GM12878 (cell line): ENCODE results near the gene SQSTM1. TPM values are rescaled to one million over a fixed set of nuclear protein-coding genes. Genes with fewer than 3 reads are reported as not detected.

Experiments
- ATAC-seq: fragments of 200-7000 bp; cut with Tn5 transposase; 3 replicates; pipeline ENCODE4 v1.9.1; 2020; ENCODE audit warnings: mild to moderate bottlenecking, moderate library complexity
- BruUV-seq: library from RNA; stranded (reverse); fragments of 400-500 nt; replicated peaks from 2 replicates; lab custom pipeline; 2021; lab: Mats Ljungman, UMichigan
- CTCF ChIA-PET: fragments of 300-600 bp; sonication (Branson Sonifier 250); formaldehyde crosslinking; extraction: SDS; loops from one replicate; lab custom pipeline; 2021; ENCODE audit warnings: inconsistent platforms; lab: Yijun Ruan, JAX
- POLR2A ChIA-PET: fragments of 350-600 bp; formaldehyde crosslinking; extraction: SDS; loops from one replicate; lab custom pipeline; 2021; ENCODE audit warnings: inconsistent platforms; lab: Charles Lee
- RAD21 ChIA-PET: fragments of 300-600 bp; sonication (Branson Sonifier 250); formaldehyde crosslinking; loops from one replicate; lab custom pipeline; 2023; ENCODE audit warnings: antibody characterized with exemption; ENCODE audit not compliant: unreplicated experiment; lab: Charles Lee
- SMC1A ChIA-PET: fragments of 300-600 bp; sonication (Branson Sonifier 250); formaldehyde crosslinking; loops from one replicate; lab custom pipeline; 2023; ENCODE audit not compliant: unreplicated experiment, uncharacterized antibody; lab: Charles Lee
- DNase-seq: peaks from one replicate; pipeline ENCODE4 v3.0.0-alpha.2; 2011; ENCODE audit warnings: low read depth, low spot score
- FAIRE-seq: peaks from 3 replicates; lab custom pipeline; 2011; peaks lifted over from hg19 to GRCh38; lab: Jason Lieb, UNC
- H2AFZ ChIP-seq: 2 replicates; pipeline ENCODE4 v1.6.0; 2011; ENCODE audit warnings: low read depth, low read length, control low read depth; ENCODE audit not compliant: control insufficient read depth
- H3K27ac ChIP-seq: 2 replicates; pipeline ENCODE4 v1.5.1; 2011; ENCODE audit warnings: control low read depth; ENCODE audit not compliant: control insufficient read depth, insufficient read depth
- H3K27me3 ChIP-seq, 2 experiments: replicated peaks in 1 of 2; 2 replicates each; pipeline versions ENCODE4 v1.6.0 to v1.6.1; 2011; ENCODE audit warnings: low read length in 1 of 2; ENCODE audit not compliant: control insufficient read depth in 2 of 2, insufficient read depth in 2 of 2
- H3K36me3 ChIP-seq, 2 experiments: 2 replicates each; pipeline ENCODE4 v1.5.1; 2011; ENCODE audit warnings: low read length in 1 of 2; ENCODE audit not compliant: control insufficient read depth in 2 of 2, insufficient read depth in 2 of 2
- H3K4me1 ChIP-seq: 2 replicates; pipeline ENCODE4 v1.6.1; 2011; ENCODE audit warnings: mild to moderate bottlenecking, low read length, moderate library complexity, mixed read lengths; ENCODE audit not compliant: control insufficient read depth, insufficient read depth
- H3K4me2 ChIP-seq: 2 replicates; pipeline ENCODE4 v1.6.0; 2011; ENCODE audit warnings: control low read depth; ENCODE audit not compliant: control insufficient read depth, insufficient read depth
- H3K4me3 ChIP-seq: fragments of 200-600 bp; sonication (generic); 2 replicates; pipeline ENCODE4 v1.5.1; 2016
- H3K79me2 ChIP-seq: 2 replicates; pipeline ENCODE4 v1.6.0; 2011; ENCODE audit warnings: low read length; ENCODE audit not compliant: control insufficient read depth, insufficient read depth
- H3K9ac ChIP-seq: 2 replicates; pipeline ENCODE4 v1.8.0; 2011; ENCODE audit warnings: low read length, control low read depth, mixed read lengths; ENCODE audit not compliant: control insufficient read depth, insufficient read depth
- H3K9me3 ChIP-seq: replicated peaks from 3 replicates; pipeline ENCODE4 v1.5.1; 2011; ENCODE audit warnings: mild to moderate bottlenecking, low read length; ENCODE audit not compliant: control insufficient read depth, insufficient read depth
- H4K20me1 ChIP-seq: 2 replicates; pipeline ENCODE4 v1.6.0; 2011; ENCODE audit not compliant: control insufficient read depth, insufficient read depth
- BHLHE40 ChIP-seq, 2 experiments: fragments of 450-650 bp in 1 of 2; IDR thresholded peaks; 2 replicates each; pipeline ENCODE4 v1.6.1; 2011 to 2017; ENCODE audit warnings: low read depth in 2 of 2, borderline replicate concordance in 1 of 2, improper control_type of control experiment in 1 of 2, low read length in 1 of 2, mild to moderate bottlenecking in 1 of 2
- HDAC6 ChIP-seq: fragments of 200-600 bp; sonication (generic); IDR thresholded peaks from one replicate; pipeline ENCODE4 v1.8.0; 2017; ENCODE audit warnings: antibody characterized with exemption; ENCODE audit not compliant: unreplicated experiment
- IKZF1 ChIP-seq: fragments of 450-650 bp; conservative IDR thresholded peaks from 2 replicates; pipeline ENCODE4 v1.6.1; 2017; ENCODE audit warnings: antibody characterized with exemption, mild to moderate bottlenecking
- JUND ChIP-seq: IDR thresholded peaks from 2 replicates; pipeline ENCODE4 v1.6.1; 2012; ENCODE audit warnings: low read depth, mild to moderate bottlenecking, low read length, improper control_type of control experiment, moderate library complexity
- KLF5 ChIP-seq: fragments of 450-650 bp; IDR thresholded peaks from 2 replicates; pipeline ENCODE4 v1.6.1; 2014; ENCODE audit warnings: mild to moderate bottlenecking; ENCODE audit not compliant: partially characterized antibody
- MEF2B ChIP-seq: fragments of 450-650 bp; IDR thresholded peaks from 2 replicates; pipeline ENCODE4 v1.6.1; 2018; ENCODE audit warnings: mild to moderate bottlenecking, moderate library complexity; ENCODE audit not compliant: partially characterized antibody, poor library complexity, severe bottlenecking
- RB1 ChIP-seq: fragments of 450-650 bp; formaldehyde crosslinking; IDR thresholded peaks from 2 replicates; pipeline ENCODE4 v1.6.1; 2017; ENCODE audit warnings: mild to moderate bottlenecking, borderline replicate concordance
- STAT3 ChIP-seq: IDR thresholded peaks from 2 replicates; pipeline ENCODE4 v1.6.1; 2011; ENCODE audit warnings: low read depth, low read length, improper control_type of control experiment
- SUPT20H ChIP-seq: IDR thresholded peaks from 2 replicates; pipeline ENCODE4 v1.6.1; 2011; ENCODE audit warnings: low read depth, mild to moderate bottlenecking, low read length, moderate library complexity, borderline replicate concordance; ENCODE audit not compliant: control insufficient read depth
- TARDBP ChIP-seq: IDR thresholded peaks from 2 replicates; pipeline ENCODE4 v1.6.1; 2016; ENCODE audit warnings: borderline replicate concordance
- TCF7 ChIP-seq: IDR thresholded peaks from 2 replicates; pipeline ENCODE4 v1.6.1; 2014; ENCODE audit warnings: antibody characterized with exemption, borderline replicate concordance
- YBX1 ChIP-seq: fragments of 450-650 bp; IDR thresholded peaks from 2 replicates; pipeline ENCODE4 v1.6.1; 2016; ENCODE audit warnings: antibody characterized with exemption
- ZNF24 ChIP-seq: fragments of 450-650 bp; IDR thresholded peaks from 2 replicates; pipeline ENCODE4 v1.6.1; 2017; ENCODE audit warnings: antibody characterized with exemption, mild to moderate bottlenecking
- ZZZ3 ChIP-seq: IDR thresholded peaks from 2 replicates; pipeline ENCODE4 v1.6.1; 2011; ENCODE audit warnings: low read depth; ENCODE audit not compliant: control insufficient read depth, insufficient read length
- WGBS: methylation state at CpG from one replicate; pipeline ENCODE4 v1.1.6; 2016; ENCODE audit warnings: low lambda C conversion rate; ENCODE audit not compliant: insufficient replicate concordance, insufficient coverage; ENCODE audit errors: missing lambda C conversion rate; 5-methylcytosine and 5-hydroxymethylcytosine counted together
- in situ Hi-C: fragments of 300-500 bp; cut with MboI; formaldehyde crosslinking; loops from 9 replicates; pipeline ENCODE4 v1.14.3; 2018; ENCODE audit warnings: mixed read lengths
- intact Hi-C: fragments of 100-400 bp; cut with micrococcal nuclease; formaldehyde crosslinking; loops from one replicate; pipeline ENCODE4 v1.14.2; 2022; ENCODE audit not compliant: unreplicated experiment
- polyA plus RNA-seq, 11 experiments: library from polyadenylated mRNA; depleted of rRNA in 4 of 11; unstranded in 6 of 11; stranded (reverse) in 5 of 11; fragments of >200 nt; fragmentation: Nextera tagmentation in 4 of 11; fragmentation: Illumina TruSeq in 1 of 11; extraction: Ambion mirVana in 4 of 11; extraction: Trizol in 1 of 11; gene quantifications; 1 replicate in 1 of 11; 2 replicates in 10 of 11; pipeline versions ENCODE4 v1.2.1 to v1.2.3, GENCODE V29; 2011 to 2016; ENCODE audit warnings: inconsistent platforms in 2 of 11, missing spikeins in 2 of 11, low read depth in 1 of 11
- total RNA-seq, 4 experiments: library from RNA; depleted of rRNA in 3 of 4; stranded (reverse); fragments of >200 nt in 3 of 4; fragmentation: Illumina TruSeq in 1 of 4; extraction: Trizol in 1 of 4; gene quantifications; 2 replicates each; pipeline versions ENCODE4 v1.2.1 to v1.2.3, GENCODE V29; 2013 to 2021
- TF ChIP-seq, protein P1 (sequence below): IDR thresholded peaks from 2 replicates; pipeline ENCODE4 v1.6.1; 2011; ENCODE audit warnings: mild to moderate bottlenecking, low read depth, low read length, moderate library complexity; ENCODE audit not compliant: insufficient replicate concordance
- TF ChIP-seq, protein P2 (sequence below): fragments of 150-350 bp; IDR thresholded peaks from 2 replicates; pipeline ENCODE4 v1.6.1; 2014; ENCODE audit warnings: mild to moderate bottlenecking, low read depth, low read length
- TF ChIP-seq, protein P3 (sequence below): IDR thresholded peaks from 2 replicates; pipeline ENCODE4 v1.6.1; 2011; ENCODE audit warnings: borderline replicate concordance, low read depth, mild to moderate bottlenecking, moderate library complexity, mixed read lengths, low read length; ENCODE audit not compliant: insufficient read depth; ENCODE audit errors: extremely low read length

The SQSTM1 gene
- total and polyA plus RNA-seq, 10 of the 15 experiments (the other 5 are each of a cell fraction or from before 2014, with no cell fraction given) = 6.3 to 138 (median 62.1) TPM

- SMC1A ChIA-PET = no interaction called here
- no peaks in the 10 kb centered on the region for H3K27me3 ChIP-seq
- no peak overlapping the region for H3K4me3 ChIP-seq
- H3K9ac ChIP-seq = no peak overlapping the region
- in situ Hi-C loops (no loop called here), intact Hi-C loops (no loop called here)
- no peak overlapping the region for H3K4me2 ChIP-seq
- no peak for FAIRE-seq
- ATAC-seq = no peak
- H3K9me3 ChIP-seq = no peaks in the 10 kb centered on the region
- POLR2A ChIA-PET = no interaction called here
- CTCF ChIA-PET = no interaction called here
- RAD21 ChIA-PET = no interaction called here
- H3K36me3 ChIP-seq = peaks cover 20 to 34% of the 10 kb centered on the region in 2 experiments
- no peak for DNase-seq
- H3K4me1 ChIP-seq = no peaks in the 10 kb centered on the region
- no TSS peak for BruUV-seq
- H3K79me2 ChIP-seq = no peaks in the 10 kb centered on the region
- no peak overlapping the region for H2AFZ ChIP-seq
- H4K20me1 ChIP-seq = no peaks in the 10 kb centered on the region
- H3K27ac ChIP-seq = no peak overlapping the region
- TF ChIP-seq SUPT20H (no peak), BHLHE40 (IDR thresholded peaks at IDR 0.05; ENCODE audit: borderline replicate concordance in 1 of 2, low read depth in 2 of 2, low read length in 1 of 2) (no peak), MEF2B (no peak), IKZF1 (no peak), TARDBP (no peak), ZNF24 (no peak), ZZZ3 (no peak), KLF5 (no peak), TCF7 (no peak), YBX1 (no peak), JUND (no peak), RB1 (no peak), HDAC6 (no peak), STAT3 (no peak)
- TF ChIP-seq, protein P1, sequence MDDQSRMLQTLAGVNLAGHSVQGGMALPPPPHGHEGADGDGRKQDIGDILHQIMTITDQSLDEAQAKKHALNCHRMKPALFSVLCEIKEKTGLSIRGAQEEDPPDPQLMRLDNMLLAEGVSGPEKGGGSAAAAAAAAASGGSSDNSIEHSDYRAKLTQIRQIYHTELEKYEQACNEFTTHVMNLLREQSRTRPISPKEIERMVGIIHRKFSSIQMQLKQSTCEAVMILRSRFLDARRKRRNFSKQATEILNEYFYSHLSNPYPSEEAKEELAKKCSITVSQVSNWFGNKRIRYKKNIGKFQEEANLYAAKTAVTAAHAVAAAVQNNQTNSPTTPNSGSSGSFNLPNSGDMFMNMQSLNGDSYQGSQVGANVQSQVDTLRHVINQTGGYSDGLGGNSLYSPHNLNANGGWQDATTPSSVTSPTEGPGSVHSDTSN = no peak
- TF ChIP-seq, protein P2, sequence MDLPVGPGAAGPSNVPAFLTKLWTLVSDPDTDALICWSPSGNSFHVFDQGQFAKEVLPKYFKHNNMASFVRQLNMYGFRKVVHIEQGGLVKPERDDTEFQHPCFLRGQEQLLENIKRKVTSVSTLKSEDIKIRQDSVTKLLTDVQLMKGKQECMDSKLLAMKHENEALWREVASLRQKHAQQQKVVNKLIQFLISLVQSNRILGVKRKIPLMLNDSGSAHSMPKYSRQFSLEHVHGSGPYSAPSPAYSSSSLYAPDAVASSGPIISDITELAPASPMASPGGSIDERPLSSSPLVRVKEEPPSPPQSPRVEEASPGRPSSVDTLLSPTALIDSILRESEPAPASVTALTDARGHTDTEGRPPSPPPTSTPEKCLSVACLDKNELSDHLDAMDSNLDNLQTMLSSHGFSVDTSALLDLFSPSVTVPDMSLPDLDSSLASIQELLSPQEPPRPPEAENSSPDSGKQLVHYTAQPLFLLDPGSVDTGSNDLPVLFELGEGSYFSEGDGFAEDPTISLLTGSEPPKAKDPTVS = no peak
- TF ChIP-seq, protein P3, sequence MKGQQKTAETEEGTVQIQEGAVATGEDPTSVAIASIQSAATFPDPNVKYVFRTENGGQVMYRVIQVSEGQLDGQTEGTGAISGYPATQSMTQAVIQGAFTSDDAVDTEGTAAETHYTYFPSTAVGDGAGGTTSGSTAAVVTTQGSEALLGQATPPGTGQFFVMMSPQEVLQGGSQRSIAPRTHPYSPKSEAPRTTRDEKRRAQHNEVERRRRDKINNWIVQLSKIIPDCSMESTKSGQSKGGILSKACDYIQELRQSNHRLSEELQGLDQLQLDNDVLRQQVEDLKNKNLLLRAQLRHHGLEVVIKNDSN = no peak
- 98% methylated on average over 7 of the region's 9 CpGs for WGBS
These were observed 47.0 kb upstream of the SQSTM1 start for GRCh38 chr5:179773686-179774040.
